Ascending aorta (tissue), 2 donors: ENCODE data around the gene UBE2J1. TPM values are rescaled to one million over a fixed set of nuclear protein-coding genes. Genes with fewer than 3 reads are reported as not detected.

Experiments used
- DNase-seq, 2 donors: peaks; one replicate each; pipeline ENCODE4 v3.0.0-alpha.2; 2019; ENCODE audit warnings: low spot score in 2 of 2
- H3K27ac ChIP-seq, 2 donors: fragments of 200-600 bp; sonication (generic); one replicate each; pipeline ENCODE4 v1.5.1; 2016 to 2017; ENCODE audit warnings: mild to moderate bottlenecking in 1 of 2
- H3K27me3 ChIP-seq: fragments of 200-600 bp; sonication (generic); one replicate; pipeline ENCODE4 v1.5.1; 2017
- H3K36me3 ChIP-seq, 2 donors: fragments of 200-600 bp; sonication (generic); one replicate each; pipeline ENCODE4 v1.5.1; 2016
- H3K4me1 ChIP-seq, 2 donors: fragments of 200-600 bp; sonication (generic); one replicate each; pipeline ENCODE4 v1.5.1; 2016 to 2017; ENCODE audit warnings: mild to moderate bottlenecking in 1 of 2
- H3K4me3 ChIP-seq, 2 donors: fragments of 200-600 bp; sonication (generic); one replicate each; pipeline ENCODE4 v1.5.1; 2016 to 2017; ENCODE audit warnings: mild to moderate bottlenecking in 1 of 2
- H3K9me3 ChIP-seq, 2 donors: fragments of 200-600 bp; sonication (generic); one replicate each; pipeline ENCODE4 v1.5.1; 2016
- CTCF ChIP-seq, 3 experiments: fragments of 200-600 bp in 2 of 3; fragments of 450-650 bp in 1 of 3; sonication (generic) in 2 of 3; IDR thresholded peaks; one replicate each; pipeline ENCODE4 v1.5.1; 2016 to 2019; ENCODE audit warnings: antibody characterized with exemption in 3 of 3, mild to moderate bottlenecking in 1 of 3, moderate library complexity in 1 of 3
- intact Hi-C: fragments of 100-400 bp; cut with DNase I; formaldehyde crosslinking; loops from one replicate; pipeline ENCODE4 v1.15.1; 2023
- total RNA-seq: library from RNA; depleted of rRNA; stranded (reverse); fragments of >200 nt; gene quantifications from one replicate; pipeline ENCODE4 v1.1.0, GENCODE V29; 2016

UBE2J1 gene
- total RNA-seq, 1 donor from 2014 or later, result 29.5 TPM

GRCh38 chr6:89355511-89356194 is 3.1 kb upstream of the UBE2J1 start:
- intact Hi-C loops, result no loop called here

GRCh38 chr6:89353702-89354392 is 1.3 kb upstream of the UBE2J1 start:
- Histone ChIP-seq H3K36me3 (no peaks in the 10 kb centered on the region), H3K4me3 (peak overlapping the region in 1 of 2 donors; percentile 97), H3K4me1 (peaks cover 3 to 19% of the 10 kb centered on the region in 2 donors), H3K9me3 (no peaks in the 10 kb centered on the region), H3K27me3 (no peaks in the 10 kb centered on the region), H3K27ac (peak overlapping the region in 1 of 2 donors; percentile 99)
- intact Hi-C loops, result loop anchor here (5.0 kb wide), 7 partner anchors 57 to 1233 kb away; partner anchors contain the start of genes MAP3K7, PM20D2, PNRC1 and RNGTT
- DNase-seq, result no peak
- no peak for TF ChIP-seq CTCF (IDR thresholded peaks at IDR 0.05)

More at GRCh38 chr6:89355511-89356194, 3.1 kb upstream of the UBE2J1 start:
- no peak for DNase-seq
- Histone ChIP-seq H3K9me3 (no peaks in the 10 kb centered on the region), H3K36me3 (no peaks in the 10 kb centered on the region), H3K4me1 (peaks cover 3 to 10% of the 10 kb centered on the region in 2 donors), H3K27ac (no peak overlapping the region), H3K27me3 (no peaks in the 10 kb centered on the region), H3K4me3 (no peak overlapping the region)
- no peak for TF ChIP-seq CTCF (IDR thresholded peaks at IDR 0.05)

- peak in 1 of 2 donors; percentile 67 for DNase-seq
- H3K27me3 ChIP-seq, result no peaks in the 10 kb centered on the region
- no peak for TF ChIP-seq CTCF (IDR thresholded peaks at IDR 0.05)
- H3K4me1 ChIP-seq, result peaks cover 3 to 19% of the 10 kb centered on the region in 2 donors
- intact Hi-C loops, result loop anchor here (5.0 kb wide), 7 partner anchors 56 to 1234 kb away; partner anchors contain the start of genes MAP3K7, PM20D2, PNRC1 and RNGTT
- H3K27ac ChIP-seq, result peak overlapping the region; percentile 99 to 100
- H3K4me3 ChIP-seq, result peak overlapping the region; percentile 58 to 97
- no peaks in the 10 kb centered on the region for H3K9me3 ChIP-seq
- no peaks in the 10 kb centered on the region for H3K36me3 ChIP-seq
Measured at GRCh38 chr6:89353118-89353556, 615 bp upstream of the UBE2J1 start.

- H3K9me3 ChIP-seq, result no peaks in the 10 kb centered on the region
- H3K27me3 ChIP-seq, result no peaks in the 10 kb centered on the region
- H3K4me1 ChIP-seq, result peaks cover 3 to 19% of the 10 kb centered on the region in 2 donors
- no peak for DNase-seq
- peak overlapping the region; percentile 58 to 97 for H3K4me3 ChIP-seq
- intact Hi-C loops, result loop anchor here (5.0 kb wide), 7 partner anchors 54 to 1236 kb away; partner anchors contain the start of genes MAP3K7, PM20D2, PNRC1 and RNGTT
- H3K36me3 ChIP-seq, result no peaks in the 10 kb centered on the region
- peak overlapping the region; percentile 99 to 100 for H3K27ac ChIP-seq
- TF ChIP-seq CTCF (IDR thresholded peaks at IDR 0.05), result no peak
Measured at GRCh38 chr6:89351671-89352277, 748 bp downstream of the UBE2J1 start.

- Histone ChIP-seq H3K27me3 (no peaks in the 10 kb centered on the region), H3K36me3 (no peaks in the 10 kb centered on the region), H3K9me3 (no peaks in the 10 kb centered on the region), H3K4me3 (peak overlapping the region; percentile 42 to 97), H3K27ac (peak overlapping the region in 1 of 2 donors; percentile 19), H3K4me1 (peaks cover 3 to 19% of the 10 kb centered on the region in 2 donors)
- no peak for DNase-seq
- no peak for TF ChIP-seq CTCF (IDR thresholded peaks at IDR 0.05)
- intact Hi-C loops, result loop anchor here (5.0 kb wide), 7 partner anchors 53 to 1237 kb away; partner anchors contain the start of genes MAP3K7, PM20D2, PNRC1 and RNGTT
Measured at GRCh38 chr6:89350281-89350966, 2.1 kb downstream of the UBE2J1 start.
